Hepatocyte (in vitro differentiated cells): ENCODE data around the gene NCOA7. TPM values are rescaled to one million over a fixed set of nuclear protein-coding genes. Genes with fewer than 3 reads are reported as not detected.
A peak's percentile ranks its signal among the peaks of the same experiment; 100 is the strongest.

Experiments used
- DNase-seq: peaks from one replicate; pipeline ENCODE4 v3.0.0-alpha.2; 2016; ENCODE audit warnings: low spot score
- H2AFZ ChIP-seq: fragments of 200-600 bp; sonication (generic); 2 replicates; pipeline ENCODE4 v1.6.0; 2016; ENCODE audit warnings: antibody characterized with exemption, mild to moderate bottlenecking
- H3K27ac ChIP-seq: fragments of 200-600 bp; sonication (generic); 2 replicates; pipeline ENCODE4 v1.5.1; 2016; ENCODE audit warnings: mild to moderate bottlenecking
- H3K27me3 ChIP-seq: fragments of 200-600 bp; sonication (generic); 2 replicates; pipeline ENCODE4 v1.6.1; 2016
- H3K36me3 ChIP-seq: fragments of 200-600 bp; sonication (generic); replicated peaks from 2 replicates; pipeline ENCODE4 v1.5.1; 2016; ENCODE audit warnings: low read depth; ENCODE audit not compliant: insufficient read depth
- H3K4me1 ChIP-seq: fragments of 200-600 bp; sonication (generic); 2 replicates; pipeline ENCODE4 v1.5.1; 2016; ENCODE audit warnings: mild to moderate bottlenecking, moderate library complexity; ENCODE audit not compliant: insufficient read depth
- H3K4me2 ChIP-seq: fragments of 200-600 bp; sonication (generic); 2 replicates; pipeline ENCODE4 v1.6.0; 2016
- H3K4me3 ChIP-seq: fragments of 200-600 bp; sonication (generic); 2 replicates; pipeline ENCODE4 v1.5.1; 2016; ENCODE audit warnings: mild to moderate bottlenecking
- H3K79me2 ChIP-seq: fragments of 200-600 bp; sonication (generic); 2 replicates; pipeline ENCODE4 v1.6.0; 2017; ENCODE audit warnings: mild to moderate bottlenecking
- H3K9me2 ChIP-seq: fragments of 200-600 bp; sonication (generic); replicated peaks from 2 replicates; pipeline ENCODE4 v1.6.0; 2017; ENCODE audit warnings: mild to moderate bottlenecking; ENCODE audit not compliant: insufficient read depth
- H3K9me3 ChIP-seq: fragments of 200-600 bp; sonication (generic); 2 replicates; pipeline ENCODE4 v1.5.1; 2016; ENCODE audit warnings: low read depth, mild to moderate bottlenecking
- H4K20me1 ChIP-seq: fragments of 200-600 bp; sonication (generic); 2 replicates; pipeline ENCODE4 v1.6.0; 2016; ENCODE audit warnings: mild to moderate bottlenecking; ENCODE audit not compliant: insufficient read depth, poor library complexity, severe bottlenecking
- CTCF ChIP-seq: fragments of 200-600 bp; sonication (generic); IDR thresholded peaks from 2 replicates; pipeline ENCODE4 v1.5.1; 2016; ENCODE audit warnings: antibody characterized with exemption, mild to moderate bottlenecking; ENCODE audit not compliant: poor library complexity
- EZH2 ChIP-seq: fragments of 200-600 bp; sonication (generic); IDR thresholded peaks from 2 replicates; pipeline ENCODE4 v1.6.1; 2016; ENCODE audit warnings: antibody characterized with exemption, mild to moderate bottlenecking, borderline replicate concordance
- EZH2phosphoT487 ChIP-seq: fragments of 200-600 bp; sonication (generic); IDR thresholded peaks from one replicate; pipeline ENCODE4 v1.6.1; 2018; ENCODE audit warnings: antibody characterized with exemption, mild to moderate bottlenecking, low read depth, moderate library complexity; ENCODE audit not compliant: unreplicated experiment, severe bottlenecking
- WGBS: methylation state at CpG from one replicate; pipeline ENCODE4 v1.1.6; 2016; ENCODE audit warnings: low lambda C conversion rate; ENCODE audit errors: missing lambda C conversion rate; 5-methylcytosine and 5-hydroxymethylcytosine counted together
- polyA plus RNA-seq: library from polyadenylated mRNA; unstranded; fragments of >200 nt; fragmentation: Nextera tagmentation; extraction: Ambion mirVana; gene quantifications from 2 replicates; pipeline ENCODE4 v1.2.1, GENCODE V29; 2016
- total RNA-seq: library from RNA; depleted of rRNA; stranded (reverse); fragments of >200 nt; gene quantifications from 2 replicates; pipeline ENCODE4 v1.2.3, GENCODE V29; 2014

Gene NCOA7
- total and polyA plus RNA-seq, 2 experiments from 2014 or later: 17.3 to 42.0 TPM

- Histone ChIP-seq H3K4me1 (peaks cover 18% of the 10 kb centered on the region), H4K20me1 (no peaks in the 10 kb centered on the region), H3K9me2 (no peaks in the 10 kb centered on the region), H3K27ac (peak overlapping the region; percentile 76), H3K9me3 (no peaks in the 10 kb centered on the region), H3K36me3 (no peaks in the 10 kb centered on the region), H3K27me3 (no peaks in the 10 kb centered on the region), H3K79me2 (no peaks in the 10 kb centered on the region), H3K4me2 (no peak overlapping the region), H3K4me3 (no peak overlapping the region), H2AFZ (no peak overlapping the region)
- DNase-seq: no peak
- TF ChIP-seq EZH2 (no peak), EZH2phosphoT487 (no peak), CTCF (no peak)
- WGBS: 100% methylated on average over 1 of the region's 1 CpG
Measured at GRCh38 chr6:125913145-125913544, 122.4 kb downstream of the NCOA7 start.

DNA sequence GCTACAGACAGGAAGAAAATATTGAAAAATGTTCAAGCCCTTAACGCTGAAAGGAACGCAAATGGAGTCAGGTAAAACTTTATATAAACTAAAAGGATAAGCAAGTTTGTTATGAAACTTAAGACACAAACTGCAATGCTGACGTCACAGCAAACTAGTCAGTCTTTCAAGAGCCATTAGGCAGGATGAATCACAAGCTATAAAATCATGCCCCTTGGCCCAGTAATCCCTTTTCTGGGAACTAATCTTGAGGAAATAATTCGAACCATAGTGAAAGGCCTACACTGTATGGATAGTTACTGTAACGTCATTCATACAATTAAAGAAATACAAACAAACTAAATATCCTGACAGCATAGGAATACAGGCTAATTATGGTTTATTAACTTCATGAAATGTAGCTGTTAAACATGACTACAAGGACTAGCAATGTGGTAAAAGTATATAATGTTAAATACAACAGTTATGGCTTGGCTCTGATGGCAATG lies 123.1 kb downstream of the NCOA7 start:
- H3K36me3 ChIP-seq: no peaks in the 10 kb centered on the region
- peaks cover 18% of the 10 kb centered on the region for H3K4me1 ChIP-seq
- H4K20me1 ChIP-seq: no peaks in the 10 kb centered on the region
- peak overlapping the region; percentile 76 for H3K27ac ChIP-seq
- no peaks in the 10 kb centered on the region for H3K27me3 ChIP-seq
- no peak overlapping the region for H3K4me3 ChIP-seq
- H3K79me2 ChIP-seq: no peaks in the 10 kb centered on the region
- no peak overlapping the region for H2AFZ ChIP-seq
- no peak for TF ChIP-seq EZH2phosphoT487
- no peak for TF ChIP-seq EZH2
- TF ChIP-seq CTCF: no peak
- WGBS: 29% methylated on average over 5 of the region's 5 CpGs
- no peaks in the 10 kb centered on the region for H3K9me2 ChIP-seq
- no peaks in the 10 kb centered on the region for H3K9me3 ChIP-seq
- H3K4me2 ChIP-seq: no peak overlapping the region
- DNase-seq: peak; percentile 87

DNA sequence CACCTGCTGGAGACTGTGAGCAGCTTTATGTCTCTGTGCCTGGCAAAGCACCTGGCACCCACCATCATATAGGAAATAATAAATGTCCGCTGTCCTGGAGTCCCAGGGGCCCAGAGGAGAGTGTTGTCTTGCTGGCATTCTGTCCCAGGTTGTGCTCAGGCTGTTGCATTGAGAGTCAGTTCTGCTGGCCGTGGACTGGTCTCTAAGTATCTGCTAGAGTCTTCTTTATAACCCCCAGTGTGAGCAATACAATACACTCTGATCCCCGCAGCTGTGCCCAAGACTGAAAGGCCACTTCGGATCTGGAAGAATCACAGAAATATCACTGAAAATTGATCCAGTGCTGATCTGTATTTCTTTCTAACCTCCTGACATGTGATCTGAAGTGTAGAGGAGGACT lies 127.5 kb downstream of the NCOA7 start:
- peak overlapping the region; percentile 96 for H3K27ac ChIP-seq
- H3K36me3 ChIP-seq: no peaks in the 10 kb centered on the region
- peaks cover 14% of the 10 kb centered on the region for H3K4me1 ChIP-seq
- no peak for DNase-seq
- H3K9me3 ChIP-seq: no peaks in the 10 kb centered on the region
- TF ChIP-seq EZH2 (no peak), EZH2phosphoT487 (no peak), CTCF (no peak)
- no peaks in the 10 kb centered on the region for H4K20me1 ChIP-seq
- H3K79me2 ChIP-seq: peaks cover 3% of the 10 kb centered on the region
- peak overlapping the region; percentile 68 for H3K4me2 ChIP-seq
- H3K4me3 ChIP-seq: no peak overlapping the region
- no peaks in the 10 kb centered on the region for H3K27me3 ChIP-seq
- H3K9me2 ChIP-seq: no peaks in the 10 kb centered on the region
- no peak overlapping the region for H2AFZ ChIP-seq
- 75% methylated on average over 4 of the region's 4 CpGs for WGBS
